GM06990 (cell line): ENCODE data around the gene TNRC6B.
A peak's percentile ranks its signal among the peaks of the same experiment; 100 is the strongest.

Source experiments
- DNase-seq: peaks from one replicate; pipeline ENCODE4 v3.0.0-alpha.2; 2011; ENCODE audit not compliant: insufficient read length; ENCODE audit errors: extremely low read depth
- H3K27me3 ChIP-seq: replicated peaks from 2 replicates; pipeline ENCODE4 v1.6.0; 2011; ENCODE audit warnings: low read length; ENCODE audit not compliant: control insufficient read depth, insufficient read depth
- H3K36me3 ChIP-seq: 2 replicates; pipeline ENCODE4 v1.5.1; 2011; ENCODE audit warnings: low read length; ENCODE audit not compliant: control insufficient read depth, insufficient read depth
- H3K4me3 ChIP-seq: replicated peaks from 2 replicates; pipeline ENCODE4 v1.5.1; 2011; ENCODE audit warnings: low read depth, mild to moderate bottlenecking, control low read depth, low read length
- TF ChIP-seq, protein P1 (sequence below): IDR thresholded peaks from 2 replicates; pipeline ENCODE4 v1.5.1; 2011; ENCODE audit warnings: low read length, control low read depth, mild to moderate bottlenecking, inconsistent platforms; ENCODE audit not compliant: insufficient read depth, poor library complexity, severe bottlenecking

The TNRC6B gene

DNA sequence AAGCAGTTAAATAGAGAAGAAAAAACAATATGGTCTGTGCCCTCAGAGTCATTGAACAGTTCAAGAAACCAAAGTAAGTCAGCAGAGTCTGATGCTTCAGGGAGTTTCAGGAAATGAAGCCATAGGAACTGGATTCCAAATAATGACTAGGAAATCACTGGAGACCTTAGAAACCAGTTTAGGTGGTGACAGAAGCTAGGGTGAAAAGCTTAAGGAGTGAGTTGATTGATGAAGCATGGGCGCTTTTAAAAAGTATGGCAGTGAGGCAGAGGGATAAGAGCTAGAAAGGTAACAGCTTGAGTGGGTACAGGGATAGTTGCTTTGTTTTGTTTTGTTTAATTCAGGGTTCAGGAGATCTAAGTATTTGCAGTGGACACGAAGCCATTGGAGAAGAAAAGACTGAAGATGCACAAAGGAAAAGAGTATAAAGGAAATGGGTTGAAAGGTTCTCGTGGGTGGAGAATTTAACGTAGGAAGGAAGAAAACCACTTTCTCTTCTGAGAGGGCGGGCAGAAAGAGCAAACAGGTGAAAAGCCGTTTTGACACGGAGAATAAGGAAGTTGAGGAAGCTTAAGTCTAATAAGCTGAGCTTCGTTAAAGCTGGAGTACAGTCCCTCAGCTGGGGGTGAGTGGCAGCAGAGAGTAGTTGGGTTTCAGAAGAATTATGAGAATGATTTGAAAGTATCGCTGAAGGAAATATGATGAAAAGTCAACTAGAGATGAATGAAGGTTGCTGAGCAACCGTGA lies 207.5 kb downstream of the TNRC6B start:
- TF ChIP-seq, protein P1, sequence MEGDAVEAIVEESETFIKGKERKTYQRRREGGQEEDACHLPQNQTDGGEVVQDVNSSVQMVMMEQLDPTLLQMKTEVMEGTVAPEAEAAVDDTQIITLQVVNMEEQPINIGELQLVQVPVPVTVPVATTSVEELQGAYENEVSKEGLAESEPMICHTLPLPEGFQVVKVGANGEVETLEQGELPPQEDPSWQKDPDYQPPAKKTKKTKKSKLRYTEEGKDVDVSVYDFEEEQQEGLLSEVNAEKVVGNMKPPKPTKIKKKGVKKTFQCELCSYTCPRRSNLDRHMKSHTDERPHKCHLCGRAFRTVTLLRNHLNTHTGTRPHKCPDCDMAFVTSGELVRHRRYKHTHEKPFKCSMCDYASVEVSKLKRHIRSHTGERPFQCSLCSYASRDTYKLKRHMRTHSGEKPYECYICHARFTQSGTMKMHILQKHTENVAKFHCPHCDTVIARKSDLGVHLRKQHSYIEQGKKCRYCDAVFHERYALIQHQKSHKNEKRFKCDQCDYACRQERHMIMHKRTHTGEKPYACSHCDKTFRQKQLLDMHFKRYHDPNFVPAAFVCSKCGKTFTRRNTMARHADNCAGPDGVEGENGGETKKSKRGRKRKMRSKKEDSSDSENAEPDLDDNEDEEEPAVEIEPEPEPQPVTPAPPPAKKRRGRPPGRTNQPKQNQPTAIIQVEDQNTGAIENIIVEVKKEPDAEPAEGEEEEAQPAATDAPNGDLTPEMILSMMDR = no peak
- Histone ChIP-seq H3K36me3 (no peaks in the 10 kb centered on the region), H3K4me3 (peak overlapping the region; percentile 23), H3K27me3 (no peaks in the 10 kb centered on the region)
- DNase-seq = peak; percentile 34
